ENCODE results near the gene PALLD. TPM values are rescaled to one million over a fixed set of nuclear protein-coding genes. Genes with fewer than 3 reads are reported as not detected.

Gene PALLD
- total RNA-seq, 1 experiment from 2014 or later = 18.3 TPM

DNA sequence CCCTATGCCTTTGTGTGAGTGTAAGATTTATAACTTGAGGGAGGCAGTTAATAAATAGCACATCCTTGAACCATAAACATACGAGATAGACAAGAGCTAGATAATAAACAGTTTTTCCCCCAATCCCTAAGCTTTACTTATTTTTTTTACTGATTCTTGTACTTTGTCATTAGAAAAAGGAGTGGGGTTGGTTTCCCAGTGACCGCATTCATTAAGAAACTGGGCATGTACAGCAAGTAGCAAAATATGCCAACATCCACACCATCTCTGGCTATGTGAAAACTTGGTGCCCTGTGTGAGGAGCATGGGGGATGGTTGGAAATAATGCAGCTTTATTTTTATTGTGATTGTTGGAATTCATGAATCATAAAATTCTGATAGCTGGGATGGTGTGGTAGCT is 337.0 kb downstream of the PALLD start:
- H2BK20ac ChIP-seq (ENCODE audit: low read depth, low read length, poor library complexity, severe bottlenecking) = no peak overlapping the region
- H3K14ac ChIP-seq (ENCODE audit: insufficient read depth, low read length) = no peak overlapping the region
- no peak overlapping the region for H2BK12ac ChIP-seq (ENCODE audit: insufficient read length, low read depth, low read length)
- H2AK5ac ChIP-seq (ENCODE audit: insufficient read length, low read length) = no peak overlapping the region
- H4K20me1 ChIP-seq (ENCODE audit: control insufficient read depth, insufficient read depth, insufficient read length) = no peaks in the 10 kb centered on the region
- H3K4me1 Mint-ChIP-seq = peaks cover 23 to 33% of the 10 kb centered on the region in 2 experiments
- no peak overlapping the region for H3K18ac ChIP-seq (ENCODE audit: insufficient read length, low read depth, low read length)
- H4K8ac ChIP-seq (replicated peaks; ENCODE audit: insufficient read length, low read depth, low read length) = no peak overlapping the region
- DNase-seq = no peak
- no peak overlapping the region for H3K9ac ChIP-seq (ENCODE audit: extremely low read depth, insufficient read length, low read length)
- H4K91ac ChIP-seq (ENCODE audit: insufficient read length, low read depth, low read length) = no peak overlapping the region
- H3K4me2 ChIP-seq (ENCODE audit: insufficient read depth, insufficient read length, low read length) = no peak overlapping the region
- no CpG with 5 or more reads among the region's 2 CpGs for WGBS (ENCODE audit: extremely low coverage, insufficient read length, low lambda C conversion rate)
- no peak overlapping the region for H2BK15ac ChIP-seq (ENCODE audit: low read depth, low read length)
- H3K79me2 ChIP-seq (ENCODE audit: insufficient read depth, low read length) = no peaks in the 10 kb centered on the region; the same call in 1 of the 2 replicates
- no peaks in the 10 kb centered on the region; a peak in 2 of 7 replicates for H3K36me3 Mint-ChIP-seq (ENCODE audit: insufficient read depth in 1 of 3, low read depth in 3 of 3)
- H3K27ac Mint-ChIP-seq = no peak overlapping the region
- H3K4me1 ChIP-seq (ENCODE audit: insufficient read depth, low read length) = no peaks in the 10 kb centered on the region
- H3K9me3 Mint-ChIP-seq = no peaks in the 10 kb centered on the region
- H4K5ac ChIP-seq (ENCODE audit: insufficient read length, low read depth, low read length) = no peak overlapping the region
- no peak overlapping the region for H2BK5ac ChIP-seq (ENCODE audit: insufficient read length, low read length)
- H2BK120ac ChIP-seq (ENCODE audit: low read depth, low read length, poor library complexity, severe bottlenecking) = no peak overlapping the region
- TF ChIP-seq, protein P1, sequence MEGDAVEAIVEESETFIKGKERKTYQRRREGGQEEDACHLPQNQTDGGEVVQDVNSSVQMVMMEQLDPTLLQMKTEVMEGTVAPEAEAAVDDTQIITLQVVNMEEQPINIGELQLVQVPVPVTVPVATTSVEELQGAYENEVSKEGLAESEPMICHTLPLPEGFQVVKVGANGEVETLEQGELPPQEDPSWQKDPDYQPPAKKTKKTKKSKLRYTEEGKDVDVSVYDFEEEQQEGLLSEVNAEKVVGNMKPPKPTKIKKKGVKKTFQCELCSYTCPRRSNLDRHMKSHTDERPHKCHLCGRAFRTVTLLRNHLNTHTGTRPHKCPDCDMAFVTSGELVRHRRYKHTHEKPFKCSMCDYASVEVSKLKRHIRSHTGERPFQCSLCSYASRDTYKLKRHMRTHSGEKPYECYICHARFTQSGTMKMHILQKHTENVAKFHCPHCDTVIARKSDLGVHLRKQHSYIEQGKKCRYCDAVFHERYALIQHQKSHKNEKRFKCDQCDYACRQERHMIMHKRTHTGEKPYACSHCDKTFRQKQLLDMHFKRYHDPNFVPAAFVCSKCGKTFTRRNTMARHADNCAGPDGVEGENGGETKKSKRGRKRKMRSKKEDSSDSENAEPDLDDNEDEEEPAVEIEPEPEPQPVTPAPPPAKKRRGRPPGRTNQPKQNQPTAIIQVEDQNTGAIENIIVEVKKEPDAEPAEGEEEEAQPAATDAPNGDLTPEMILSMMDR (conservative IDR thresholded peaks at IDR 0.05) = no peak
- peaks cover 16% of the 10 kb centered on the region for H3K23me2 ChIP-seq (ENCODE audit: insufficient read length, low read depth, low read length, poor library complexity, severe bottlenecking)
- H3K4me3 Mint-ChIP-seq = peak overlapping the region in 1 of 2 experiments; percentile 90; a peak in 3 of 5 replicates
- H3K56ac ChIP-seq (ENCODE audit: insufficient read length, low read depth, low read length) = no peak overlapping the region
- no peaks in the 10 kb centered on the region for H3K79me1 ChIP-seq (ENCODE audit: insufficient read depth, low read depth, low read length, poor library complexity, severe bottlenecking)
- H3K27ac ChIP-seq (ENCODE audit: insufficient read length, low read depth, low read length) = no peak overlapping the region
- H3K9me3 ChIP-seq (ENCODE audit: control insufficient read depth, low read depth, low read length) = no peaks in the 10 kb centered on the region
- no peak overlapping the region for H2AFZ ChIP-seq (ENCODE audit: low read length)
- no peak overlapping the region for H3K23ac ChIP-seq (ENCODE audit: insufficient read length, low read depth, low read length)
- H3K27me3 Mint-ChIP-seq (ENCODE audit: low read depth) = peaks cover 45% of the 10 kb centered on the region
- peaks cover 6% of the 10 kb centered on the region; the same call in 1 of the 2 replicates for H3K27me3 ChIP-seq (ENCODE audit: insufficient read depth, low read length)
- no peak overlapping the region for H3K4ac ChIP-seq (ENCODE audit: low read depth, low read length)
- no peak overlapping the region for H3T11ph ChIP-seq (ENCODE audit: low read length)

All from H9 (cell line).